ENCODE measurements around the gene KCNJ6.
"Not testable (repeated sequence)": the region's sequence is repeated elsewhere in the genome, so short reads cannot be mapped to it uniquely, and the experiment has no call there.

KCNJ6 gene

GRCh38 chr21:37916310-37917051 lies at the start of gene KCNJ6:
TSS of gene KCNJ6 (minus strand) at chr21:37916457. CDS start at chr21:37840682, 75,775 bp downstream.
- in situ Hi-C loops (cut with MboI; ENCODE audit: low sequenced_read_pairs): no loop called here

- in situ Hi-C loops (cut with MboI; ENCODE audit: low sequenced_read_pairs): no loop called here
These were observed 49.0 kb upstream of the KCNJ6 start for GRCh38 chr21:37965088-37965805.

DNA sequence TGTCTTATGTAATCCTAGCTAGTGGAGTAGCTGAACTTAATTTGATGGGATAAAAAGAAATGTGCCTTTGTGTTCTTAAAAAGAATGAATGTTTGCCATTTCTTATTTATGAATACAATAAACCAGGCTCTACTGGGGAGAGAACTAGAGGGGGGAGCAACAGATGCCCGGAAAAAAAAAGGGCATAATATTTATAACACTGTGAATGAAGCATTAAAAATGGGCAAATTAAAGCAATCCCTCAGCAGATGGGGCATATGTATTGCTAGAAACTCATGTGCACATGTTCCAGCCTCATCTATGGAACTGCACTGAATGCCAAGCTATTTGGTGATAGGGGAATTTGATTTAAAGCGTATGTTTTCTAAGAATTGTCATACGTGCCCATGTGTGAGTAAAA lies 42.3 kb upstream of the KCNJ6 start:
- in situ Hi-C loops (cut with MboI; ENCODE audit: low sequenced_read_pairs): no loop called here

DNA sequence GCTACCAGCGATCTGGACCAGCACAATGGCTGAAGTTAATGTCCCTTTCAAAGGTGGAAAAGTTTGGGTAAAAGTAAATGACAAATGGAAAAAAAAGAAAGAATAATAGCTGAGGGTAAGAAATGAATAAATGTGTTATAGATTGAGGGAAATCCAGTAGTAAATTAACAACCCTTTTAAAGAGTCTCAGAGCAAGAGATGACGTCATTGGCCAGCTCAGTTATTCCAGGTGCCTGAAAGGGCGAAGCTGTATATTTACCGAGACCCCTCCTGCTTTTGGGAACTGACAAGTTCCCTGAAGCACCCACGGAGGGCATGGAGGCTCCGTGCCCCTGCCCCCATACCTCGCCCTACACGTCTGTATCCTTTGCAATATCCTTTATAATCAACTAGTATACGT lies 40.5 kb upstream of the KCNJ6 start:
- in situ Hi-C loops (cut with MboI; ENCODE audit: low sequenced_read_pairs): no loop called here

- in situ Hi-C loops (cut with MboI; ENCODE audit: low sequenced_read_pairs): no loop called here
These were observed 28.8 kb upstream of the KCNJ6 start for GRCh38 chr21:37945036-37945435.

GRCh38 chr21:37944496-37944895 lies 28.2 kb upstream of the KCNJ6 start:
- in situ Hi-C loops (cut with MboI; ENCODE audit: low sequenced_read_pairs): no loop called here

- in situ Hi-C loops (cut with MboI; ENCODE audit: low sequenced_read_pairs): no loop called here
These were observed 24.4 kb upstream of the KCNJ6 start for GRCh38 chr21:37940691-37941090.

- in situ Hi-C loops (cut with MboI; ENCODE audit: low sequenced_read_pairs): no loop called here
These were observed 23.6 kb upstream of the KCNJ6 start for GRCh38 chr21:37939838-37940237.

DNA sequence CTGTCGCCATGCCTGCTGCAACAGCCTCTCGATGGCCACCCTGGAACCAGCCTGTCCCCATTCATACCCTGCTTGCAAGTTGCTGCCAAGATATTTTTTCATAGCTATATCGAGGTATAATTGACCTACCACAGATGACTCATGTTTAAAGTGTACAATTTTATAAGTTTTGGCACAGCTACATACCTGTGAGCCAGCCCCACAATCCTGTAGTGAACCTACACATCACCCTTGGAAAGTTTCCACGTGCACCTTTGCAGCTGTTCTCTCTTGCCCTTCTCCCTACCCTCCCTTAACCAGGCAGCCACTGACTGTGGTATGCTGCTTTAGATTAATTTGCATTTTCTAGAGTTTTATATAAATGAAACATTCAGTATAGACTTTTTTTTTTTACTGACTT lies 23.0 kb upstream of the KCNJ6 start:
- in situ Hi-C loops (cut with MboI; ENCODE audit: low sequenced_read_pairs): no loop called here

DNA sequence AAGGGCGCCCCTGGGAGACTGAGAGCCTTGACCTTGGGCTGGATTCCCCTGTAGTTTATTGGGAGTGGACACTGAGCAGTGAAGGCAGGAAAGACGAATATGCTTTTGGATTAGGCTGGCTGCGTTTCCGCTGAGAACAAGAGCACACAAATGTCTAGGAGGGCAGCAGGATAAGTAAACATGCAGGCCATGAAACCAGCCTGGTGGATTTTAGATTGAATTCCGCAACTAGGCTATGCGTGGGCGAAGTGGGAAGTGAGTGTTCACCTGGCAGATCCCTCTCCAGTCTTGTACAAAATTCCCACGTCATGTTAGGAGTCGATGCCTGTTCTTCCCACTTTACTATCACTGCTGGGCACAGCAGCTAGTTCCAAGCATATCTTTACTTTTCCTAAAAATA lies 21.4 kb upstream of the KCNJ6 start:
- in situ Hi-C loops (cut with MboI; ENCODE audit: low sequenced_read_pairs): no loop called here

DNA sequence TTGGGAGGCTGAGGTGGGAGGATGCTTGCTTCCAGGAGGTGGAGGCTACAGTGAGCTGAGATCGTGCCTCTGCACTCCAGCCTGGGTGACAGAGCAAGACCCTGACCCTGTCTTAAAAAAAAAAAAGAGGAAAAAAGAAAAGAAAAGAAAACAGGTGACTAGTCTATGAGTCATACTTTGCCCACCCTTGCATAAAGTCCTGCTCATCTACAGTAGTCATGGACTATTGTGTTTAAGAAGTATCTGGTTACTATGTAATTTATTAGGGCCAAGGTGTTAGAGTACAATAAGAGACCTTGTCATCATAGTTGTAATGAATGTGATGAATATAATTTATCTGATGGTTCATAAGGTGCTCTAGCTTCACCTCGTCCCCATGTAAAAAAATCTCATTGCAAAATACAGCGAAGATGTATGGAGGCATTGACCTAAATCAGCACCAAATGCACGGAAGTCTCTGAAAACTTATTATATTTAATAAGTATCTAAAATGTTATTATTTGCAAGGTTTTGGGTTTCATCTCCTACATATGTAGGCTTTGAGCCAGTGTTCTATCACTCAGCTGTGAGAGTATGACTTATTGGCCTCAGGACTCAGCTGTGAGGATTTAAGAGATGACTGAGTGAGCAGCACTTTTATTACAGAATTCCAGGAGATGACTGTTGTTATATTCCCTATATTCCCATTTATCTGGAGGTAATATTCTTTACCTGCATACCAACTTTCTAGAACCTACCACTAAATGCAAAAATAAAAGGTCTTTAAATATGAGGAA lies 19.9 kb upstream of the KCNJ6 start:
- in situ Hi-C loops (cut with MboI; ENCODE audit: low sequenced_read_pairs): no loop called here

- in situ Hi-C loops (cut with MboI; ENCODE audit: low sequenced_read_pairs): no loop called here
These were observed 16.7 kb upstream of the KCNJ6 start for GRCh38 chr21:37932936-37933335.

DNA sequence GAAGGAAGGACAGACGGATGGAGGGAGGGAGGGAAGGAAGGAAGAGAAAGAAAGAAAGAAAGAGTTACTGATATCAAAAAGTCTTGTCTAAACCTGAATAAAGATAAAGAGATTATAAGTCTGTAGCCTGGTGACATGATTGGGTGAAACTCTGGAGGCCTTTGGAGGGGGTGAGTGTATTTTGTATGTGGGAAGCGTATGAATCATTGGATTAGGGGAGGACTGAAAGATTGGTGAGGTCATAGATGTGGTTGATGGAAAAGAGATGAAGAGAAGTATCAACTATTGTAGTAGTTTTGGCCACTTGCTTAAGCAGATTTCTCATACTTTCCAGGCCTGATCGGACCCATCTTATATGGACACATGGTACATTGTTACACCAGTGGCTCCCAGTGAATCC lies 11.5 kb upstream of the KCNJ6 start:
- in situ Hi-C loops (cut with MboI; ENCODE audit: low sequenced_read_pairs): no loop called here

GRCh38 chr21:37921091-37921490 lies 4.8 kb upstream of the KCNJ6 start:
- in situ Hi-C loops (cut with MboI; ENCODE audit: low sequenced_read_pairs): no loop called here

GRCh38 chr21:37920302-37920701 lies 4.0 kb upstream of the KCNJ6 start:
- in situ Hi-C loops (cut with MboI; ENCODE audit: low sequenced_read_pairs): not testable (repeated sequence)

DNA sequence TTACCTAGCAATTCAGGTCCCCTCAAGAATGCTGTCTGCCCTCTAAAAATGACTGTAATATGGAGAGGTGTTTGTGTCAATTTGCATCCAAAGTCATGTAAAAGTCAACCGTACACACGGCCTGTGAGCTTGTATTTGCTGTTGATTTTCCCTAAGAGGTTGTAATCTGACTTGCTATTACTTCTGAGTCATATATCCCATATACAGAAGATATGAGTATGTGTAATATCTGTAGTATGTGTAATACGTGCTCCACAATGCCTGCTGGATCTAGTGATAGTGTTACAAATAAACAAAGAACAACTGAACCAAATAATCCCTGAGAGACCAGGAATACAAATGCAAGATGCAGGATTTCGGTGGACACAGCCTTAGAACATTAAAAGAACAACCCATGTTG lies 1.4 kb upstream of the KCNJ6 start:
- in situ Hi-C loops (cut with MboI; ENCODE audit: low sequenced_read_pairs): no loop called here

- in situ Hi-C loops (cut with MboI; ENCODE audit: low sequenced_read_pairs): no loop called here
These were observed 332 bp downstream of the KCNJ6 start for GRCh38 chr21:37915941-37916309.

GRCh38 chr21:37915497-37915911 lies 753 bp downstream of the KCNJ6 start:
- in situ Hi-C loops (cut with MboI; ENCODE audit: low sequenced_read_pairs): no loop called here

DNA sequence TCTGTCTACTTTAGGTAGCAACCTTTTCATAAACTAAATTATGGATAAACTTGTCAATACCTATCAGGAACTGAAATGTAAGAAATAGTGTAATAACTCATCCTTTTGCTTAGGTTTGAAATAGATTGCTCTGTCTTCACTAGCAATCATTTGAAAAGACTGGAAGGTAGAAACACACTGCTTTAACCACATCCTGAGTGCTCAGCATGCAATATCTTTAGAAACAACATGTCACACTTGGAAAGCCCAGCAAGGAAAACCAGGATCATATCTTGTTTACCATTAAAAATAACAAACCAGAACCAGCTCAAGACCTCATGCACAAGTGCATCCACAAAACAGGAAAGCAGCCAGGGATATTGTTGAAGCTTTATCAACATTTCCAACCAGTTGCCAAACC lies 3.6 kb downstream of the KCNJ6 start:
- in situ Hi-C loops (cut with MboI; ENCODE audit: low sequenced_read_pairs): no loop called here

GRCh38 chr21:37909936-37910335 lies 6.3 kb downstream of the KCNJ6 start:
- in situ Hi-C loops (cut with MboI; ENCODE audit: low sequenced_read_pairs): no loop called here

DNA sequence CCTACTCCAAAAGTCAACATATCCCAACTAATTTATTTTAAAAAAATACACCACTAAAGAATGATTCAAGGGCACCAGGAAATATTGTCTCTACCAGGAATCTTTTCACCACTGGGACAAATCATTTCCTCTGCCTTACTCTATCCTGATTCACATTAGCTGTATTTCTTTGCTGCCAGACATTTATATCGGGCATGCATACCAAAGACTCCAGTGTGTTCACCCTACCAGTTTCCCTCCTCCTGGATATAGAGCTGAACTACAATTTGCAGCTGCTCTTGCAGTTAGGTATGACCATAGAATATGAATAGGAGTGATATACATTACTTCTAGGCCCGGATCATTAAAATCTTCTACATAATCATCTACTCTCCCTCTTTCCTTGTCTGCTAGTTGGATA lies 7.6 kb downstream of the KCNJ6 start:
- in situ Hi-C loops (cut with MboI; ENCODE audit: low sequenced_read_pairs): no loop called here

GRCh38 chr21:37907076-37907475 lies 9.2 kb downstream of the KCNJ6 start:
- in situ Hi-C loops (cut with MboI; ENCODE audit: low sequenced_read_pairs): no loop called here

Data from HL-60/S4 (cell line).